ENCODE measurements around the gene TRAPPC8.
A peak's percentile ranks its signal among the peaks of the same experiment; 100 is the strongest.
"Not testable (repeated sequence)": the region's sequence is repeated elsewhere in the genome, so short reads cannot be mapped to it uniquely, and the experiment has no call there.

TRAPPC8 gene, protein sequence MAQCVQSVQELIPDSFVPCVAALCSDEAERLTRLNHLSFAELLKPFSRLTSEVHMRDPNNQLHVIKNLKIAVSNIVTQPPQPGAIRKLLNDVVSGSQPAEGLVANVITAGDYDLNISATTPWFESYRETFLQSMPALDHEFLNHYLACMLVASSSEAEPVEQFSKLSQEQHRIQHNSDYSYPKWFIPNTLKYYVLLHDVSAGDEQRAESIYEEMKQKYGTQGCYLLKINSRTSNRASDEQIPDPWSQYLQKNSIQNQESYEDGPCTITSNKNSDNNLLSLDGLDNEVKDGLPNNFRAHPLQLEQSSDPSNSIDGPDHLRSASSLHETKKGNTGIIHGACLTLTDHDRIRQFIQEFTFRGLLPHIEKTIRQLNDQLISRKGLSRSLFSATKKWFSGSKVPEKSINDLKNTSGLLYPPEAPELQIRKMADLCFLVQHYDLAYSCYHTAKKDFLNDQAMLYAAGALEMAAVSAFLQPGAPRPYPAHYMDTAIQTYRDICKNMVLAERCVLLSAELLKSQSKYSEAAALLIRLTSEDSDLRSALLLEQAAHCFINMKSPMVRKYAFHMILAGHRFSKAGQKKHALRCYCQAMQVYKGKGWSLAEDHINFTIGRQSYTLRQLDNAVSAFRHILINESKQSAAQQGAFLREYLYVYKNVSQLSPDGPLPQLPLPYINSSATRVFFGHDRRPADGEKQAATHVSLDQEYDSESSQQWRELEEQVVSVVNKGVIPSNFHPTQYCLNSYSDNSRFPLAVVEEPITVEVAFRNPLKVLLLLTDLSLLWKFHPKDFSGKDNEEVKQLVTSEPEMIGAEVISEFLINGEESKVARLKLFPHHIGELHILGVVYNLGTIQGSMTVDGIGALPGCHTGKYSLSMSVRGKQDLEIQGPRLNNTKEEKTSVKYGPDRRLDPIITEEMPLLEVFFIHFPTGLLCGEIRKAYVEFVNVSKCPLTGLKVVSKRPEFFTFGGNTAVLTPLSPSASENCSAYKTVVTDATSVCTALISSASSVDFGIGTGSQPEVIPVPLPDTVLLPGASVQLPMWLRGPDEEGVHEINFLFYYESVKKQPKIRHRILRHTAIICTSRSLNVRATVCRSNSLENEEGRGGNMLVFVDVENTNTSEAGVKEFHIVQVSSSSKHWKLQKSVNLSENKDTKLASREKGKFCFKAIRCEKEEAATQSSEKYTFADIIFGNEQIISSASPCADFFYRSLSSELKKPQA (N-terminal part only)

GRCh38 chr18:31942999-31943877 is at the start of gene TRAPPC8:
Gene TRAPPC8 (minus strand): TSS chr18:31943128. CDS start chr18:31942764, 364 bp downstream.
- DNase-seq: peak; percentile 94

DNA sequence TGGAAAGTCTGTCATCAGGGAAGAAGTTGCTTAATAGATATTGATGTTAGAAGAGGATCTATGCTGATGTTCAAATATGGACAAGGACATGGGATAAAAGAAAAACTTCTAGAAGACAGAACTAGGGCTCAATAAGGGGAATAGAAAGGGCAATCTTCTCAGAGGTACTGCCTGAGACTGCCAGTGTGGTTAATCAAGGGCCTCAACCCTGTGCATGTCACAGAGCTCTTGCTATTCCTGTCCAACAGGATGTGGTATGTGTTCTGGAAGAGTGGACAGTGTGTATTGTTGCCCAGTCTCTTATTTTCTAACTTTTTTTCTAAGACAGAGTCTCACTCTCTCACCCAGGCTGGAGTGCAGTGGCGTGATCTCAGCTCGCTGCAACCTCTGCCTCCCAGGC is 47.9 kb upstream of the TRAPPC8 start:
- DNase-seq: no peak

GRCh38 chr18:31983976-31984375 is 41.0 kb upstream of the TRAPPC8 start:
- DNase-seq: no peak

- no peak for DNase-seq
Measured at GRCh38 chr18:31983020-31983419, 40.1 kb upstream of the TRAPPC8 start.

GRCh38 chr18:31980863-31981262 is 37.9 kb upstream of the TRAPPC8 start:
- DNase-seq: no peak

GRCh38 chr18:31979714-31980113 is 36.8 kb upstream of the TRAPPC8 start:
- DNase-seq: no peak

GRCh38 chr18:31978616-31979015 is 35.7 kb upstream of the TRAPPC8 start:
- DNase-seq: no peak

- DNase-seq: peak; percentile 34
Measured at GRCh38 chr18:31977270-31977872, 34.4 kb upstream of the TRAPPC8 start.

DNA sequence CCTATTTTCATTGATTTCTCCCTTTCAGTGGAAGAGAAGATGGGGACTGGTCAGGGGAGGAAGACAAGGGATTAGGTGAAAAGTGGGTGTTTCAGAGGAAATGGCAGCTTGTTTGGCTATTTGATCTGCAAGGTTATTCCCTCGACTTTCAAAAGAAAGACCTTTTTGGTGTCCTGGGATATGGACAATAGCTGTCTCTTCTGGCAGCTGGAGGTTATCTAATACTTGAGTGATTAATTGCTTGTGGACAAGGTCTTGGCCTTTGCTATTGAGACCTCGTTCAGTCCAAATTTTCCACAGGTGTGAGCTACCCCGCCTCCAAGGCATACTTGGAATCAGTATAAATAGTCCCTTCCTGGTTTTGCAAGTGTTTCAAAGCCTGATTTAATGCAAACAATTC is 33.3 kb upstream of the TRAPPC8 start:
- no peak for DNase-seq

DNA sequence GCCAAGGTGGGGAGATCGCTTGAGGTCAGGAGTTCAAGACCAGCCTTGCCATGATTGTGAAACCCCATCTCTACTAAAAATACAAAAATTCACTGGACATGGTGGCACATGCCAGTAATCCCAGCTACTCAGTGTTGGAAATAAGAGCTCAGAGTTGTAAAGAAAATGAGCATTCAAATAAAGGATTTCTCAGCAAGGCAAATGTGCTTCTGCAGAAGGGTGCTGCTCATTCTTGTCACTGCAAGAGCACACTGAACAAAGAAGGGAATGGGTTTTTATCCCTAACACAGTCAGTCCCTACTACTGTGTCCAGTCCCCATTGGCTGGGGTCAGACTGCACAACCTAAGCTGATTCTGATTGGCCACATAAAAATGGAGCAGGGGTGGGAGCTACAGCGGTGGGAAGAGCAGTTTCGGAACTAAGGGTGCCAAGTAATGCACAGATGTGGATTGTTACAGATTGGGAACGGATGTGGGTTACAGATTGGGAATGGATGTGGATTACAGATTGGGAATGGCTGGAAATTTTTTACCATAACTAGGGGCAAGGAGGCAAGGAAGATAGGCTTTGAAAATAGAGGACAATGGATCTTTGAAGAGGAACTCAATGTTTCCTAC is 31.1 kb upstream of the TRAPPC8 start:
- DNase-seq: no peak

DNA sequence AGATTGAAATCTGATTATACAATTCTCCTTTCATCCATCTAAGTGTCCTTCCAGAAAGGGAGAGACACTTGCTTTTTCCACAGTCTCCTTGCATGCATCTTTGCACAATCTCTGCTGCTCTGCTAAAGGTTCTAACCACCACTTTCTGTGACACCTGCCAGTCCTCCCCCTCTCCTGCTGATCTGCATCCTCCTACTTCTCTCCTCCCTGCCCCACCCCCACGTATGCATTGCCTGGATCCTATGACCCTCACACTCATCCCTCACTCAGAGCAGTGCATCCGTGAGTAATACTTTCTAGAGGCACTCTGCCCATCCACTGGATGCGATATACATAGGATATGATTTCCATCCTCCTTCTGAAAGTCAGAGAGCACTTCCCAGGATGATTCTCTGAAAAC is 27.7 kb upstream of the TRAPPC8 start:
- DNase-seq: no peak

DNA sequence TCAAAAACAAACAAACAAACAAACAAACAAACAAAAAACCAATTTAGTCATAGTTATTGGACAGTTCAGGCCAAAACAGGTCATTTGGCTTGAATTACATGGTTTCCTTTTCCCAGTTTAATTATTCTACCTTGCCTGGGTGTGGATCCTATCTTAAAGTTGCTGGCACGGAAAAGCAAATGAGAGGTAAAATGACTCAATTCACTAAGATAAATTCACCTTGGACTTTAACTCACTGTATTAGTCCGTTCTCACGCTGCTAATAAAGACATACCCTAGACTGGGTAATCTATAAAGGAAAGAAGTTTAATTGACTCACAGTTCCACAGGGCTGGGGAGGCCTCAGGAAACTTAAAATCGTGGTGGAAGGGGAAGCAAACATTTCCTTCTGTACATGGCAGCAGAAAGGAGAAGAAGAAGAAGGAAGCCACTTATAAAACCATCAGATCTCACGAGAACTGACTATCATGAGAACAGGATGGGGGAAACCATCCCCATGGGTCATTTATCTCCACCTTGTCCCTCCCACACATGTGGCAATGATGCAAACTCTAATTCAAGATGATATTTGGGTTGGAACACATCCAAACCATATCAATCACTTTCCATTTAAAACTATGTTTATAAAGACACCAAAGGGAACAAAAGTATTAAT is 22.5 kb upstream of the TRAPPC8 start:
- DNase-seq: no peak

- no peak for DNase-seq
Measured at GRCh38 chr18:31957728-31958127, 14.8 kb upstream of the TRAPPC8 start.

GRCh38 chr18:31954349-31954748 is 11.4 kb upstream of the TRAPPC8 start:
- DNase-seq: no peak

DNA sequence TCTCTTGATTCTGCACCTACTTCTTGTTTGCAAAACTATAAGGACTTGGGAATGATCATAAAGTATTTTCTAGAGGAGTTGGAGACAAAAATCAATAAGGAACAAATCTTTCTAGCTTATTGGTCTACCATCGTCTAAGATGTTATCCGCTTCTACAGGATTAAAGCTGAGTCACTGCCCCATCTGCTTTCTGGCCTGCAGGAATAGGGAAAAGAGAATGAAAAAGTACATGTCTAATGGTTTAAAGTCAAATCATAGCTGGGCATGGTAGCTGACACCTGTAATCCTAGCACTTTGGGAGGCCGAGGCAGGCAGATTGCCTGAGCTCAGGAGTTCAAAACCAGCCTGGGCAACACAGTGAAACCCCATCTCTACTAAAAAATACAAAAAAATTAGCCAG is 10.8 kb upstream of the TRAPPC8 start:
- DNase-seq: not testable (repeated sequence)

GRCh38 chr18:31952223-31952622 is 9.3 kb upstream of the TRAPPC8 start:
- no peak for DNase-seq

GRCh38 chr18:31950583-31950982 is 7.7 kb upstream of the TRAPPC8 start:
- no peak for DNase-seq

- not testable (repeated sequence) for DNase-seq
Measured at GRCh38 chr18:31948349-31948748, 5.4 kb upstream of the TRAPPC8 start.

- no peak for DNase-seq
Measured at GRCh38 chr18:31946305-31947046, 3.5 kb upstream of the TRAPPC8 start.
